Esophagus squamous epithelium (tissue), 5 donors: Measurements from ENCODE around the gene LRRC26. TPM values are rescaled to one million over a fixed set of nuclear protein-coding genes. Genes with fewer than 3 reads are reported as not detected.

Source experiments
- DNase-seq: peaks from one replicate; lab custom pipeline; 2025; lab: John Stamatoyannopoulos, UW
- H3K27ac ChIP-seq, 4 donors: fragments of 200-600 bp; sonication (generic); one replicate each; pipeline ENCODE4 v1.5.1; 2016 to 2019; ENCODE audit warnings: mild to moderate bottlenecking in 1 of 4
- H3K27me3 ChIP-seq, 4 donors: fragments of 200-600 bp; sonication (generic); 1 replicate in 3 of 4; 2 replicates in 1 of 4; pipeline versions ENCODE4 v1.5.1 to v1.6.0; 2017 to 2021; ENCODE audit warnings: antibody characterized with exemption in 1 of 4
- H3K36me3 ChIP-seq, 3 donors: fragments of 200-600 bp; sonication (generic); one replicate each; pipeline ENCODE4 v1.5.1; 2016 to 2019
- H3K4me1 ChIP-seq, 3 donors: fragments of 200-600 bp; sonication (generic); one replicate each; pipeline ENCODE4 v1.5.1; 2017 to 2019
- H3K4me3 ChIP-seq, 4 donors: fragments of 200-600 bp; sonication (generic); 1 replicate in 3 of 4; 2 replicates in 1 of 4; pipeline ENCODE4 v1.5.1; 2016 to 2019; ENCODE audit warnings: mild to moderate bottlenecking in 2 of 4, moderate library complexity in 1 of 4
- H3K9me3 ChIP-seq, 3 donors: fragments of 200-600 bp; sonication (generic); one replicate each; pipeline ENCODE4 v1.5.1; 2016 to 2019
- POLR2A ChIP-seq, 4 donors: fragments of 450-650 bp; IDR thresholded peaks; one replicate each; pipeline ENCODE4 v1.6.1; 2017; ENCODE audit warnings: antibody characterized with exemption in 4 of 4, mild to moderate bottlenecking in 4 of 4, moderate library complexity in 3 of 4
- WGBS, 2 donors: methylation state at CpG; one replicate each; pipeline ENCODE4 v1.1.5; 2018; 5-methylcytosine and 5-hydroxymethylcytosine counted together
- intact Hi-C: fragments of 100-400 bp; cut with DNase I; formaldehyde crosslinking; loops from one replicate; pipeline ENCODE4 v1.15.0; 2022
- total RNA-seq, 4 donors: library from RNA; depleted of rRNA; stranded (reverse); fragments of >200 nt; gene quantifications; one replicate each; pipeline ENCODE4 v1.1.0, GENCODE V29; 2016
- TF ChIP-seq, protein P1 (sequence below), 6 experiments: fragments of 450-650 bp in 4 of 6; fragments of 200-600 bp in 2 of 6; sonication (generic) in 2 of 6; IDR thresholded peaks; one replicate each; pipeline ENCODE4 v1.5.1; 2016 to 2019; ENCODE audit warnings: antibody characterized with exemption in 6 of 6, mild to moderate bottlenecking in 4 of 6, moderate library complexity in 4 of 6
- donor health status: DM: yes; HTN: yes; CAD: no.

LRRC26 gene
- total RNA-seq, 4 donors from 2014 or later, result 0.82 to 3.7 (median 0.95) TPM; not detected in 1

DNA sequence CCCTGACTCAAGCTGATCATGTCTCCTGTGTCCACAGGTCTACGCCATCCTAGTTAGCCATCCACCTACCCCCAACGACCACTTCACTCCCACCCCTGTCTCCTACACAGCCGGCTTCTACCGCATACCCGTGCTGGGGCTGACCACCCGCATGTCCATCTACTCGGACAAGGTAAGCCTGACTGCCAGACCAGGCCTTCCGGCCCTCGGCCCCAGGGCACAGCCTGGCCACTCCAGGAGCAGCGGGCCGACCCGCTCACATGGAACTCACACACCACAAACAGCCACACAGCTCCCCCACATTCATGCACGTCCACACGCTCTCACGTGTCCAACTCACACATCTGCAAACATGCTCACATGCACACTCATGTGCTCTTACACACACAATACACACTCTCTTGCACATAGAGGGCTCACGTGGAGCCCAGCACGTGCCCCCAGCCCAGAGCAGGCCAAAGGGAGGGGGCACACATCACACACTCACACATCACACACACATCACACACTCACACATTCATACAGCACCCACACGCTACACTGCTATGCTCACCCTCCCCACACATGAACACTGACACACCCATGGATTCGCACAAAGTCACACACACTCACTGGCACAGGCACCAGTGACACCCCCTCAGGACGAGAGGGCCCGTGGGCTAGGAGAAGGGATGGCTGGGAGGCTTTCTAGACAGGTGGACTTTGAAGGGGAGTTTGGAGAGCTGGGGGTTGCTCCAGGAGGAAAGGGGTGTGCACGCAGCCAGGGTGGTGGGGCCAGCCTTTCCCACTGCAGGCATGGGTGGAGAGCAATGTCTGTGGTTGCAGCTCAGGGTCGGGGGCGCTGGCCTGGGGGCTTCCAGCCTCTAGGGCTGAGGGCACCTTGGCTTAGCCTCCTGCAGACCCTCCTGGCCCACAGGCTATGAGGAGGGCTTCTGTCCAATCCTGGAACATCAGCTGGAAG is 27.6 kb downstream of the LRRC26 start:
- TF ChIP-seq, protein P1, sequence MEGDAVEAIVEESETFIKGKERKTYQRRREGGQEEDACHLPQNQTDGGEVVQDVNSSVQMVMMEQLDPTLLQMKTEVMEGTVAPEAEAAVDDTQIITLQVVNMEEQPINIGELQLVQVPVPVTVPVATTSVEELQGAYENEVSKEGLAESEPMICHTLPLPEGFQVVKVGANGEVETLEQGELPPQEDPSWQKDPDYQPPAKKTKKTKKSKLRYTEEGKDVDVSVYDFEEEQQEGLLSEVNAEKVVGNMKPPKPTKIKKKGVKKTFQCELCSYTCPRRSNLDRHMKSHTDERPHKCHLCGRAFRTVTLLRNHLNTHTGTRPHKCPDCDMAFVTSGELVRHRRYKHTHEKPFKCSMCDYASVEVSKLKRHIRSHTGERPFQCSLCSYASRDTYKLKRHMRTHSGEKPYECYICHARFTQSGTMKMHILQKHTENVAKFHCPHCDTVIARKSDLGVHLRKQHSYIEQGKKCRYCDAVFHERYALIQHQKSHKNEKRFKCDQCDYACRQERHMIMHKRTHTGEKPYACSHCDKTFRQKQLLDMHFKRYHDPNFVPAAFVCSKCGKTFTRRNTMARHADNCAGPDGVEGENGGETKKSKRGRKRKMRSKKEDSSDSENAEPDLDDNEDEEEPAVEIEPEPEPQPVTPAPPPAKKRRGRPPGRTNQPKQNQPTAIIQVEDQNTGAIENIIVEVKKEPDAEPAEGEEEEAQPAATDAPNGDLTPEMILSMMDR (IDR thresholded peaks at IDR 0.05), result no peak
- TF ChIP-seq POLR2A (IDR thresholded peaks at IDR 0.05), result no peak
- intact Hi-C loops, result no loop called here
- Histone ChIP-seq H3K27ac (no peak overlapping the region), H3K27me3 (peaks cover 0 to 94% (median 26%) of the 10 kb centered on the region in 4 donors), H3K4me1 (peaks cover 0 to 16% (median 8%) of the 10 kb centered on the region in 3 donors), H3K36me3 (no peaks in the 10 kb centered on the region), H3K9me3 (no peaks in the 10 kb centered on the region), H3K4me3 (no peak overlapping the region)
- DNase-seq, result no peak
- WGBS, 2 donors, result 69 to 73% methylated on average over 9 to 21 of the region's 24 CpGs

DNA sequence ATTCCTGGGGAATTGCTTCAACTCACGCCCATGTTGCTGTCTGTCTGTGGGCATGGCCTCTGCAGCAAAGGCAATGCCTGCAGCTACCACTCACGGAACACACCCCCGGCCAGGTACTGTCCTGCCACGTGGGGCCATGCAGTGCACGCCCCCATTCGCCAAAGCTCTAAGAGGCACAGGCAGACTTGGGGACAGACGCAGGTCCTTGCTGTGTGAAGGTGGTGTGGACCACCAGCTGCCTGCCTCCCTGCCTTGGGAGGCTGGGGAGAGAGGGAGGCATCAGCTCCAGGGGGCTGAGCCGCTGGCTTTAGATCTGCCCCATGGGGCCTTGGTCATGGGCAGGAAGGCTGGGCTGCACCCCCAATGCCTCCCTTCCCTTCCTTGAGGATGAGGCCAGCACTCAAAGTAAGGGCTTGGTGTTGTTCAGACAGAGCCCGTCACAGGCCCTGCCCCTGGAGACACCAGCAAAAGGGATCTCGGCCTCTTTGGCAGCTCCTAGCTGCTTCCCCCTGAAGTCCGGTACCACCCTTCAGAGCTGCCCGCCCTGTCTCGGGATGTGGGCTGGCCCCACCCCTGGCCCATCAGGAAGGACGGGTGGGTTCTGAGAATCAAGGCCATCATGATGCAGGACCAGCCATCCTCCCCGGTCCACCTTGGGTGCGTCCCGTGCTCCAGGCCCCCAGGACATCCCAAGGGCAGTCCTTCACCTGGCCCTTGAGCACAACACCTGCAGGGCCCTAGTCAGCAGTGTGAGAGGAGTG is 28.6 kb downstream of the LRRC26 start:
- no peak overlapping the region for H3K27ac ChIP-seq
- intact Hi-C loops, result no loop called here
- peaks cover 0 to 20% (median 11%) of the 10 kb centered on the region in 3 donors for H3K4me1 ChIP-seq
- H3K27me3 ChIP-seq, result peaks cover 0 to 94% (median 34%) of the 10 kb centered on the region in 4 donors
- H3K9me3 ChIP-seq, result no peaks in the 10 kb centered on the region
- no peak overlapping the region for H3K4me3 ChIP-seq
- DNase-seq, result no peak
- H3K36me3 ChIP-seq, result no peaks in the 10 kb centered on the region
- WGBS, 2 donors, result 80% methylated on average over 1 of the region's 17 CpGs; no CpG with 5 or more reads in 1 of the 2 donors
- TF ChIP-seq POLR2A (IDR thresholded peaks at IDR 0.05), result no peak
- TF ChIP-seq, protein P1 (IDR thresholded peaks at IDR 0.05), result no peak

DNA sequence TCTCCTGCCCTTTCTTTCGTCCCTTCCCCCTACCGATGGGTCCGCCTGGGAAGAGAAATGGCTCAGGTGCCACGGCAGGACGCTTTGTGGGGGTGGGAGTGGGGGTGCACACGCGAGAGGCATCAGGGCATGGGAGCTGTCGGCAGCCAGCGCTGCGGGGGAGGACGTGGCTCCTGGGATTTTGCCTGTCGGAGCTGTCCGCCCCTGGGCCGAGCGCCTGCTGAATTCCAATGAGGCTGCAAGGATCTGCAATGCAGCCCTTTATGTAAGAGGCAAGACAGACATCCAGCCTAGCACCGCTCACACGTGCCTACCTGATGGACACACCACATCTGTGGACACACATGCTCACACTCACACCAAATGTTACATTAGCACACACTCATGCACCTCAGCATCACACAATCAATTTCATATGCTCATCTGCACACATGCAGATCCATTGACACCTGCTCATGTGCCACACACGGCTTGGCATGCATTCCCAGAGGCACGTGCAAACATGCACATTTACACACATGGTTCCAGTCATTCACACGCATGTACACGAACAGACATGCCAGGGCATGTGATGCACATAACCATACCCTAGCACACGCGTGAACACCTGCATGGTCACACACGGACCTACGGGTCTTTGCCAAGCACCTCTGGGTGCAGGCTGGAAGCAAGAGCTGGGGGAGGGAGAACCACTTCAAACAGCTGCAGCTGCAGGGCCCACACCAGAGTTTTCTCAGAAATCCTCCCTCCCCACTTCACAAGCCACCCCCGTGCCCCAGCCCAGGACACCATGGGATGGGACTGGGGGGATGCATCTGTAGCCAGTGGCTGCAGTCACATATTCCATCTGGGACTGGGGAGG is 29.5 kb downstream of the LRRC26 start:
- Histone ChIP-seq H3K36me3 (no peaks in the 10 kb centered on the region), H3K27me3 (peaks cover 0 to 94% (median 35%) of the 10 kb centered on the region in 4 donors), H3K4me3 (no peak overlapping the region), H3K9me3 (no peaks in the 10 kb centered on the region), H3K4me1 (peaks cover 0 to 25% (median 13%) of the 10 kb centered on the region in 3 donors), H3K27ac (no peak overlapping the region)
- intact Hi-C loops, result no loop called here
- TF ChIP-seq, protein P1 (IDR thresholded peaks at IDR 0.05), result no peak
- no peak for TF ChIP-seq POLR2A (IDR thresholded peaks at IDR 0.05)
- 48 to 59% methylated on average over 9 to 17 of the region's 26 CpGs for WGBS, 2 donors
- no peak for DNase-seq

DNA sequence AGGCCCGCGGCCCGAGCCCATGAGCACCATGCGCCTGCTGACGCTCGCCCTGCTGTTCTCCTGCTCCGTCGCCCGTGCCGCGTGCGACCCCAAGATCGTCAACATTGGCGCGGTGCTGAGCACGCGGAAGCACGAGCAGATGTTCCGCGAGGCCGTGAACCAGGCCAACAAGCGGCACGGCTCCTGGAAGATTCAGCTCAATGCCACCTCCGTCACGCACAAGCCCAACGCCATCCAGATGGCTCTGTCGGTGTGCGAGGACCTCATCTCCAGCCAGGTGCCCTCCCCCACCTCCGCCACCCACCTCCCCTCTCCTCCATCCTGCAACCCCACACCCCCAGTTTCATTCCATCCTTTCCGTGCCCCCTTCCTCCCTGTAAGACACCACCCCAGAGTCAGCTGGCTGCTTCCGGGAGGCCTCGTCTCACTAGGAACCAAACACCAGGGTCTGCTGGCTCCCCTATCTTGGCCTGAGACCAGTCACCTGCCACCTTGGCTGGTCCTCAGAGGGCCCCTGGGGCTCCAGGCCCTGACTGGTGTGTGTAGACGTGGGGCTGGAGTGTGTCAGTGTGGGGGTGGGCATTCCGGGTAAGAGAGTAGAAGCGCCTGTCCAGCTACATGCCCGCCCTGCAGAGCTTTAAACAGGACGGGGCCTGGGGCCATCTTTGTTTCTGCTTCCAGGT is 30.2 kb downstream of the LRRC26 start:
- Histone ChIP-seq H3K27ac (no peak overlapping the region), H3K36me3 (no peaks in the 10 kb centered on the region), H3K27me3 (peaks cover 0 to 99% (median 35%) of the 10 kb centered on the region in 4 donors), H3K4me3 (no peak overlapping the region), H3K9me3 (no peaks in the 10 kb centered on the region), H3K4me1 (peaks cover 0 to 25% (median 13%) of the 10 kb centered on the region in 3 donors)
- TF ChIP-seq, protein P1 (IDR thresholded peaks at IDR 0.05), result no peak
- TF ChIP-seq POLR2A (IDR thresholded peaks at IDR 0.05), result no peak
- DNase-seq, result no peak
- intact Hi-C loops, result no loop called here
- WGBS, 2 donors, result 41 to 53% methylated on average over 5 to 21 of the region's 37 CpGs
